MCF 10A (cell line): ENCODE results near the gene CLCA2. TPM values are rescaled to one million over a fixed set of nuclear protein-coding genes. Genes with fewer than 3 reads are reported as not detected.

Source experiments
- BruUV-seq: library from RNA; stranded (reverse); fragments of 400-500 nt; replicated peaks from 2 replicates; lab custom pipeline; 2021; lab: Mats Ljungman, UMichigan
- CTCF ChIA-PET: fragments of 300-600 bp; sonication (Branson Sonifier 250); formaldehyde crosslinking; extraction: SDS; loops from one replicate; lab custom pipeline; 2021; ENCODE audit warnings: antibody characterized with exemption, inconsistent platforms; lab: Yijun Ruan, JAX
- POLR2A ChIA-PET: fragments of 300-600, 350-650 bp; sonication (Branson Sonifier 250); formaldehyde crosslinking; extraction: SDS; loops from one replicate; lab custom pipeline; 2020; ENCODE audit warnings: antibody characterized with exemption, inconsistent platforms; lab: Yijun Ruan, JAX
- DNase-seq: peaks from one replicate; pipeline ENCODE4 v3.0.0-alpha.2; 2018; ENCODE audit not compliant: unreplicated experiment
- H3K27ac Mint-ChIP-seq: one replicate; pipeline ENCODE4 v1.8.0; 2022; ENCODE audit warnings: mild to moderate bottlenecking, low read depth, mixed read lengths; ENCODE audit not compliant: unreplicated experiment
- H3K27me3 Mint-ChIP-seq: one replicate; pipeline ENCODE4 v1.8.0; 2022; ENCODE audit warnings: mixed read lengths; ENCODE audit not compliant: insufficient read depth, unreplicated experiment
- H3K36me3 Mint-ChIP-seq: one replicate; pipeline ENCODE4 v1.8.0; 2022; ENCODE audit warnings: mild to moderate bottlenecking, moderate library complexity, mixed read lengths; ENCODE audit not compliant: insufficient read depth, unreplicated experiment
- H3K4me1 Mint-ChIP-seq: one replicate; pipeline ENCODE4 v1.8.0; 2022; ENCODE audit warnings: mixed read lengths; ENCODE audit not compliant: insufficient read depth, unreplicated experiment
- H3K4me3 Mint-ChIP-seq: one replicate; pipeline ENCODE4 v1.8.0; 2022; ENCODE audit warnings: mild to moderate bottlenecking, moderate library complexity, mixed read lengths; ENCODE audit not compliant: unreplicated experiment
- H3K9me3 Mint-ChIP-seq: one replicate; pipeline ENCODE4 v1.8.0; 2022; ENCODE audit warnings: mixed read lengths; ENCODE audit not compliant: unreplicated experiment
- intact Hi-C: fragments of 100-400 bp; cut with micrococcal nuclease; formaldehyde crosslinking; loops from 2 replicates; pipeline ENCODE4 v1.14.1; 2022
- total RNA-seq: library from RNA; stranded (reverse); gene quantifications from 2 replicates; pipeline ENCODE4 v1.2.3, GENCODE V29; 2022
- TF ChIP-seq, protein P1 (sequence below): fragments of 200-600 bp; IDR thresholded peaks from one replicate; pipeline ENCODE4 v1.8.0; 2022; ENCODE audit warnings: antibody characterized with exemption, mild to moderate bottlenecking; ENCODE audit not compliant: unreplicated experiment

The CLCA2 gene
- total RNA-seq, 1 experiment from 2014 or later = 113 TPM

DNA sequence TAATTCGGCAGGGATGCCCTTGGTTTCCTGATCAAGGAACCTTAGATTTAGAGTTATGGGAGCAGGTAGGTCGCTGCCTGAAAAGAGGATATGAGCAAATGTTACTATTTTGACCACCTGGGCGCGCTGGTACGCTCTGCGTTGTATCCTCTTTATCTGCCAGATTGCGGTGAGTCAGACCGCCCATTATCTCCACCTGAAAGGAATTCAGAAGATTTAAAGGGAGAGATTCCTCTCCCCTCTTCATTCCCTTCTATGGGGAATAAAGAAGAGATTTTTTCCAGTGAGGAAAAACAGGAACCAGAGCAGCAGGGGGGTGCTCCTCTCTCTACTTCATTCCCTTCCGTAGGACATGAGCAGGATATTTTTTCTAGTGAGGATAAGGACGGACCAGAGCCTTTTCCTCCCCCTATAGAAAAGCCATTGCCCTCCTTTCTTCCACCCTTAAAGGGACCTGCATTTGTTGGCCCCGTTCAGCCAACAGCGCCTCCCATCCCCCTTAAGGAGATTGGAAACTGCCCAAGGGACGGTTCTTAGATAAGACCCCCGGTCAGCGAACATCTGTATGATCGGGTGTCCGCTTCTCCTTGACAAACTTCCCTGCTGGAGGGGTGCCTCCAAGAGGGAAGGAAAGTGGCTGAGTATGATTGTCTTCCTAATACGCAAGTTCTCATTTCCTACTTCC is 78.9 kb downstream of the CLCA2 start:
- intact Hi-C loops = loop anchor here (1.0 to 10.0 kb wide), 4 partner anchors 84 to 464 kb away; no protein-coding TSS in a partner anchor
- H3K9me3 Mint-ChIP-seq = no peaks in the 10 kb centered on the region
- no peak overlapping the region for H3K4me3 Mint-ChIP-seq
- peak; percentile 72 for DNase-seq
- no peak overlapping the region for H3K27ac Mint-ChIP-seq
- POLR2A ChIA-PET = interaction anchor here (1.0 to 1.5 kb wide), 2 partner anchors 79 to 117 kb away, joined by 5 read pairs; partner anchors contain the start of gene CLCA2
- no peaks in the 10 kb centered on the region for H3K4me1 Mint-ChIP-seq
- no TSS peak for BruUV-seq
- TF ChIP-seq, protein P1, sequence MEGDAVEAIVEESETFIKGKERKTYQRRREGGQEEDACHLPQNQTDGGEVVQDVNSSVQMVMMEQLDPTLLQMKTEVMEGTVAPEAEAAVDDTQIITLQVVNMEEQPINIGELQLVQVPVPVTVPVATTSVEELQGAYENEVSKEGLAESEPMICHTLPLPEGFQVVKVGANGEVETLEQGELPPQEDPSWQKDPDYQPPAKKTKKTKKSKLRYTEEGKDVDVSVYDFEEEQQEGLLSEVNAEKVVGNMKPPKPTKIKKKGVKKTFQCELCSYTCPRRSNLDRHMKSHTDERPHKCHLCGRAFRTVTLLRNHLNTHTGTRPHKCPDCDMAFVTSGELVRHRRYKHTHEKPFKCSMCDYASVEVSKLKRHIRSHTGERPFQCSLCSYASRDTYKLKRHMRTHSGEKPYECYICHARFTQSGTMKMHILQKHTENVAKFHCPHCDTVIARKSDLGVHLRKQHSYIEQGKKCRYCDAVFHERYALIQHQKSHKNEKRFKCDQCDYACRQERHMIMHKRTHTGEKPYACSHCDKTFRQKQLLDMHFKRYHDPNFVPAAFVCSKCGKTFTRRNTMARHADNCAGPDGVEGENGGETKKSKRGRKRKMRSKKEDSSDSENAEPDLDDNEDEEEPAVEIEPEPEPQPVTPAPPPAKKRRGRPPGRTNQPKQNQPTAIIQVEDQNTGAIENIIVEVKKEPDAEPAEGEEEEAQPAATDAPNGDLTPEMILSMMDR = no peak
- CTCF ChIA-PET = interaction anchor here (0.6 to 5.5 kb wide), 41 partner anchors 9 to 795 kb away, joined by 3 to 77 read pairs (median 5); partner anchors contain the start of genes CLCA1 and ZNHIT6
- H3K27me3 Mint-ChIP-seq = peaks cover 6% of the 10 kb centered on the region
- H3K36me3 Mint-ChIP-seq = no peaks in the 10 kb centered on the region

DNA sequence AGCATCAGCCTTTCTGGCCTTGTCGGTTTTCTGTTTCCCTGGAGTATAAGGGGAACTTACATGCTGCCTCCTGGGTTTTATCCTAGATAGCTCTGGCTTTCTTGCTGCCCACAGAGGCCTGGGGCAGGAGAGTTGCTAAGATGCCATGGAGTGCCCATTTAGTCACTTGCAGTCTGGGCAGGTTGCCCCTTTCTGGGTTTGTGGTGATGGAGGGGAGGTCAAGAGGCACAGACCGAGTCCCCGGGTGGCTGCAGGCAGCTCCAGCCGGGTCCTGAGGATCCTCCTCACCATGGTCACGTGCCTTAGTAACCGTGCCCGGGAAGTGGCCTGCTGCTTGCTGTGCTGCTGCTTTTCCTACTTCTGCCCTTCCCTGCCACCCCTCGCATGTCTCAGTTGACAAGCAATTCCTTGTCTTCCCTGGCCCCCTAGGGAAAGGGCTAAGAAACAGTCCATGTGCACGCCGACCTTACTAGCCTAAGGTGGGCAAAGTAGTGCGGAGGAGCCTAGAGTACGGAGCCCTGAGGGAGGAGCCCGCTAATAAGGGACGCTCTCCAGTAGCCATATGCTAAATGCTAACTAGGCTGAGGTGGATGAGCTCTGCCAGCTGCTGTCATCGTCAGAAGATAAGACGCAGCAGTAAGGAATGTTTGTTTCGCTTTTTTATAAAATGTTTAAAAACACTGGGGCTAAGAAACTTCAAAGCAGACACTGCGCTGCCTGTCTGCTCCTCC is 79.6 kb downstream of the CLCA2 start:
- Mint-ChIP-seq H3K36me3 (no peaks in the 10 kb centered on the region), H3K9me3 (no peaks in the 10 kb centered on the region), H3K4me3 (no peak overlapping the region), H3K4me1 (no peaks in the 10 kb centered on the region), H3K27me3 (no peaks in the 10 kb centered on the region), H3K27ac (no peak overlapping the region)
- CTCF ChIA-PET = interaction anchor here (0.6 to 5.5 kb wide), 11 partner anchors 12 to 712 kb away, joined by 3 to 77 read pairs (median 7); no protein-coding TSS in a partner anchor
- POLR2A ChIA-PET = interaction anchor here (0.6 to 1.1 kb wide), 3 partner anchors 26 to 203 kb away, joined by 3 read pairs; no protein-coding TSS in a partner anchor
- no TSS peak for BruUV-seq
- no peak for DNase-seq
- TF ChIP-seq, protein P1 = no peak
- intact Hi-C loops = loop anchor here (5.0 to 10.0 kb wide), 2 partner anchors 181 to 464 kb away; no protein-coding TSS in a partner anchor

DNA sequence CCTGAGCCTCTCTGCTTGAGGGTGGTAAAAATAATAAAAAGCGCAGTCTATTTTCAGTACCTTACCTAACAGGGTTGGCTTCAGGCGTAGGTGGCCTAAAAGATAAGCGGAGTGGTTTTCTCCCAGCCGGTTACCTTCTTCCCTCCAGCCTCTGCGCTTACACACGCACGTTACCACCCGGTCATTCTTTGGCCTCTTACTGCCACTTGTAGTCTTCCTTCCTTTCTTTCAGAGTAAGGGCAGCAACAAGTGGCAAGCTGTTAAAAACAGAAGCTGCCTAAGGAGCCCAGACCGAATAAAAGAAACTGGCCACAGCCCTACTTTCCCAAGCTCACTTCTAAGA is 80.1 kb downstream of the CLCA2 start:
- CTCF ChIA-PET = interaction anchor here (0.6 to 5.5 kb wide), 15 partner anchors 11 to 712 kb away, joined by 3 to 77 read pairs (median 5); no protein-coding TSS in a partner anchor
- no peaks in the 10 kb centered on the region for H3K4me1 Mint-ChIP-seq

More for the DNA sequence above, 80.1 kb downstream of the CLCA2 start:
- Mint-ChIP-seq H3K4me3 (no peak overlapping the region), H3K9me3 (no peaks in the 10 kb centered on the region), H3K27me3 (no peaks in the 10 kb centered on the region), H3K27ac (no peak overlapping the region), H3K36me3 (no peaks in the 10 kb centered on the region)
- POLR2A ChIA-PET = interaction anchor here (0.6 to 1.1 kb wide), 3 partner anchors 26 to 202 kb away, joined by 3 read pairs; no protein-coding TSS in a partner anchor
- TF ChIP-seq, protein P1 = no peak
- intact Hi-C loops = loop anchor here (5.0 to 10.0 kb wide), 2 partner anchors 181 to 463 kb away; no protein-coding TSS in a partner anchor
- BruUV-seq = no TSS peak
- DNase-seq = no peak
